Urinary bladder (tissue), 4 donors: ENCODE results near the gene PXMP2. TPM values are rescaled to one million over a fixed set of nuclear protein-coding genes. Genes with fewer than 3 reads are reported as not detected.

Experiments
- DNase-seq: peaks from one replicate; pipeline ENCODE4 v3.0.0-alpha.2; 2015; ENCODE audit errors: extremely low spot score
- H3K27ac ChIP-seq: one replicate; pipeline ENCODE4 v1.5.1; 2013; ENCODE audit warnings: low read depth, mild to moderate bottlenecking, moderate library complexity
- H3K36me3 ChIP-seq: one replicate; pipeline ENCODE4 v1.6.1; 2013; ENCODE audit warnings: mild to moderate bottlenecking, moderate library complexity; ENCODE audit not compliant: insufficient read depth
- H3K4me1 ChIP-seq: one replicate; pipeline ENCODE4 v1.6.1; 2013; ENCODE audit warnings: mild to moderate bottlenecking, moderate library complexity; ENCODE audit not compliant: insufficient read depth
- H3K4me3 ChIP-seq: one replicate; pipeline ENCODE4 v1.5.1; 2013; ENCODE audit warnings: low read depth, low read length
- WGBS: extraction: QIAGEN DNeasy Blood & Tissue Kit; methylation state at CpG from one replicate; pipeline ENCODE4 v1.1.7; 2013; 5-methylcytosine and 5-hydroxymethylcytosine counted together
- polyA plus RNA-seq: library from polyadenylated mRNA; stranded (reverse); fragments of 200-250 nt; gene quantifications from one replicate; pipeline ENCODE4 v1.2.3, GENCODE V29; 2013
- total RNA-seq: library from RNA; depleted of rRNA; stranded (reverse); fragments of >200 nt; gene quantifications from one replicate; pipeline ENCODE4 v1.2.3, GENCODE V29; 2014
- donor health status: healthy with polysubstance abuse.
- donor health status: healthy.

The PXMP2 gene
- total and polyA plus RNA-seq, 2 donors = 17.4 to 31.2 TPM

DNA sequence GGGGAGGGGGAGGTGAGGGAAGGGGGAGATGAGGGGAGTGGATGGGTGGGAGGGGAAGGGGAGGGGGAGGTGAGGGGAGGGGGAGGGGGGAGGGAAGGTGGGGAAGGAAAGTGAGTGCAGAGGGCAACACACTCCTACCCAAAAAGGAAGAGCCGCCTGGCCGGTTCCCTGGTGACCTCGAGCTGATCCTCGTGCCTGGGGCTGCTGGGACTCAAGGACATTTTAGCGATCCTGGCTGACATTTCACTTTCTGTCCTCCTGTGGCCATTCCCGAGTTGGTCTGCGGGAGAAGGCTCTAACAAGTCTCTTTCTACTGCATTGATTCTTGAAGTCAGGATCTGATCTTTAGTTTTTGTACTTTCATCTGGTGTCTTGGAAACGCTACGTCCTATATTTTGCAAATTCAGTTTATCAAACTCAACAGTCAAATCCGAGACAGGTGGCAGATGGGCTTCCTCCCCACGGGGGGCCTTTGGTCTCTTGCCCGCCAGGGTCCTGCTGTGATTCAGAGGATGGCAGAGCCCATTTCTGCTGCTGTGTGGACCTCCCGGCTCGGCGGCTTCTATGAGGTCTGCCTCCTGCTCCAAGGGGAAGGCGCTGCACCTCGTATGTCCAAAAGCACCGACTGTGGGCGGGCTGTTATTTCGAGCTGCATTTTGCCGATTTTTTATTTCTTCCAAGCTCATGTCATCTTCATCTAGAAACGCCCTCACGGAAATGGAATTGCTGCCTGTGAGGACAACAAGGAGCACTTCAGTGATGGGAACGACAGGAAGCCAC lies 42.3 kb downstream of the PXMP2 start:
- WGBS = 87% methylated on average over 24 of the region's 24 CpGs
- peaks cover 2% of the 10 kb centered on the region for H3K36me3 ChIP-seq

DNA sequence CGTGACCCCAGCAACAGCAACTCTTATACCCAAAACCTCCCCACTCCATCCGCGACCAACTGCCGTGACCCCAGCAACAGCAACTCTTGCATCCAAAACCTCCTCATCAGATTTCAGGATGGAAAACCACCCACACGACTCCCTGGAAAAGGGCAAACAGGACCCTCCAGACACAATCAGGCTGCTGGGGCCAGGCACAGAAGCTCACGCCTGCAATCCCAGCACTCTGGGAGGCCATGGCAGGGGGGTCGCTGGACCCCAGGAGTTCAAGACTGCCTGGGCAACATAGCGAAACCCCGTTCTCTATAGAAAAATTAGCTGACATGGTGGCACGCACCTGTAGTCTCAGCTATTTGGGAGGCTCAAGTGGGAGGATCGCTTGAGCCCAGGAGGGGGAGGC lies 43.0 kb downstream of the PXMP2 start:
- peaks cover 2% of the 10 kb centered on the region for H3K36me3 ChIP-seq
- H3K4me1 ChIP-seq = no peaks in the 10 kb centered on the region
- no peak overlapping the region for H3K27ac ChIP-seq
- no peak overlapping the region for H3K4me3 ChIP-seq
- DNase-seq = no peak
- 96% methylated on average over 11 of the region's 11 CpGs for WGBS

More for the DNA sequence above, 42.3 kb downstream of the PXMP2 start:
- Histone ChIP-seq H3K27ac (no peak overlapping the region), H3K4me1 (no peaks in the 10 kb centered on the region), H3K4me3 (no peak overlapping the region)
- DNase-seq = no peak

DNA sequence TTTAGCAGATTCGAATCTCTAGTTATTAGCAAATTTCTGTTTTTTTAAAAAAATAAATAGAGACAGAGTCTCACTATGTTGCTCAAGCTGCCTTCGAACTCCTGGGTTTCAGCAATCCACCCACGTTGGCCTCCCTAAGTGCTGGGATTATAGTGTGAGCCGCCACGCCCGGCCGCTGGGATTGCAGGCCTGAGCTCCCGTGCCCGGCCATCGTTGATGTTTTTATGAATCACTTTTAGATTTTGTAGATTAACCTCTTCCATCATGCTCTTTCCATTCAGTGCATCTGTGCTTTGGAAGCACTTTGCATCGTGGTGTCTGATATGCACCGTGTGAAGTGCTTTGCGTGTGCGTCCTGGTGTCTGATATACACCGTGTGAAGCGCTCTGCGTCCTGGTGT lies 44.2 kb downstream of the PXMP2 start:
- Histone ChIP-seq H3K4me3 (no peak overlapping the region), H3K36me3 (no peaks in the 10 kb centered on the region), H3K27ac (no peak overlapping the region), H3K4me1 (no peaks in the 10 kb centered on the region)
- DNase-seq = no peak
- WGBS = 85% methylated on average over 17 of the region's 17 CpGs

DNA sequence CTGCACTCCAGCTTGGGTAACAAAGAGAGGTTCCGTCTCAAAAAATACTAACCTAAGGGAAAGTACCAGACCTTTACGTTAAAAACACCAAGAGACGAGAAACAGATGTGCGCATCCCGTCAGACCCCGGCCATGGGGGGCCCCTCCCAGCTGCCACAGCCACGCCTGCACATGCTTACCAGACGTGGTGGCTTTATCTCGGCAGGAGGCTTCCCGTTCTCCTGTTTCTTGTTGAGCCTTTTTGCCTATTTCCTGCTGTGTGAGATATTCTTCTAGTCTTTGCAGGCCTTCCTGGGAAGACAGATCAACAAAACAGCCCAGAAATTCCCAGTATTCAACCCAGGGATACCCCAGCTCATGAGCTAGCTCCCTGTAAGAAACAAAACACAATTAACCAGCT lies 46.8 kb downstream of the PXMP2 start:
- 59% methylated on average over 10 of the region's 10 CpGs for WGBS
- no peaks in the 10 kb centered on the region for H3K4me1 ChIP-seq
- H3K36me3 ChIP-seq = no peaks in the 10 kb centered on the region
- no peak for DNase-seq
- no peak overlapping the region for H3K4me3 ChIP-seq
- no peak overlapping the region for H3K27ac ChIP-seq

DNA sequence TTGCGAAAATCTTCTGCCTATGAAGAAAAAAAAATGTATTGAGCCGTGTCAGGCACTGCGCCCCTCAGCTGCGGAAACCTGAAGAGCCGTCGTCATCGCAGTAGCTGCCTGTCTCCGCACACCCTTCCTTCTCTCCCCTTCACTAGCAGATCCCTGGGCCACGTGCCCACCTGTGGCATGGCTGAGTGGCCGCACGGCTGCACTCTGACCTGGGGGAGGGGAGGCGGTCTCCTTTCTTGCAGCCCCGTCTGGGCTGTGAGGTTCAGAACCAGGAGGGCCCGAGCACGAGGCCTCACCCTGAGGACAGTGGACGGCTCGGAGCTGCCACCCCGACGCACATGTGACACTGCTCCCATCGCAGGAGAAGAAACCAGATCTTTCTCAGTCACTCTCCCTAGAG lies 48.1 kb downstream of the PXMP2 start:
- no peak overlapping the region for H3K4me3 ChIP-seq
- H3K27ac ChIP-seq = no peak overlapping the region
- 93% methylated on average over 20 of the region's 20 CpGs for WGBS
- H3K36me3 ChIP-seq = no peaks in the 10 kb centered on the region
- DNase-seq = no peak
- no peaks in the 10 kb centered on the region for H3K4me1 ChIP-seq

DNA sequence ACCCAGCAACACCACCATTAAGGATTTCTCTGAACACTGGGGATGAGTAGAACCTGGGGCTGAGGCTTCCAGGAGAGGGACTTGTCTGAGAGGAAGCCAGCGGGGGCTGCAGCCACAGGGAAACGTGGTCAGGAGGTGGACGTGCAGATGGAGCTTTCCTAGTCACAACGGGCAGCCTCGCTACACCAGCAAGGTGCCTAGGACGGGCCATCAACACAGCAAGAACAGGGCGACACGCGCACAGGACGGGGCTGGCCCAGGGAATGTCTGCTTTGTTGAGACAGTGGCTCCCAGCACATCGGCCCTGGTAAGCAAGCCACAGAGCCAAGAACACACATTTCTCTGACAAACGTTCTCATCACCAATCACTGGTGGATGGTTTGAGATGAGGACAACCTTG lies 49.0 kb downstream of the PXMP2 start:
- H3K36me3 ChIP-seq = no peaks in the 10 kb centered on the region
- H3K4me1 ChIP-seq = no peaks in the 10 kb centered on the region
- no peak overlapping the region for H3K4me3 ChIP-seq
- 92% methylated on average over 12 of the region's 12 CpGs for WGBS
- H3K27ac ChIP-seq = no peak overlapping the region
- no peak for DNase-seq

DNA sequence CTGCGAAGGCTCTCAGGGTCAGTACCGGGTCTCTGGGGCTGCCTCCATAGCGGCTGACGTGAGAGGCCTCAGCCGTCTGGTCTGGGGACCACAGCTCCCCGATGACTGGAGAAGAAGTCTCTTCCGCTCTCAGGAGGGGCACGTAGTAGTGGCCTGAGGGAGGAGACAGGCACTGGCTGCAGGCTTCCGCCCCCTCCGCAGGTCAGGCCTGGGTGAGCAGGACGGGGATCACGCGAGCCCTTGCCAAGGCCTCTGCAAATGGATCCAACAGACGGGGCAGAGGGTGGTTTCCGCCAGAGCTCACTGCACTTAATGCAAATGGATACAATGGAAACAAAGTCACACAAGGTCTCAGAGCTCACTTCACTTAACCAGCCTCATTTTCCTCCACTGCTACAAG lies 49.5 kb downstream of the PXMP2 start:
- 93% methylated on average over 15 of the region's 15 CpGs for WGBS
- no peak for DNase-seq
- H3K36me3 ChIP-seq = no peaks in the 10 kb centered on the region
- no peak overlapping the region for H3K27ac ChIP-seq
- no peak overlapping the region for H3K4me3 ChIP-seq
- no peaks in the 10 kb centered on the region for H3K4me1 ChIP-seq

DNA sequence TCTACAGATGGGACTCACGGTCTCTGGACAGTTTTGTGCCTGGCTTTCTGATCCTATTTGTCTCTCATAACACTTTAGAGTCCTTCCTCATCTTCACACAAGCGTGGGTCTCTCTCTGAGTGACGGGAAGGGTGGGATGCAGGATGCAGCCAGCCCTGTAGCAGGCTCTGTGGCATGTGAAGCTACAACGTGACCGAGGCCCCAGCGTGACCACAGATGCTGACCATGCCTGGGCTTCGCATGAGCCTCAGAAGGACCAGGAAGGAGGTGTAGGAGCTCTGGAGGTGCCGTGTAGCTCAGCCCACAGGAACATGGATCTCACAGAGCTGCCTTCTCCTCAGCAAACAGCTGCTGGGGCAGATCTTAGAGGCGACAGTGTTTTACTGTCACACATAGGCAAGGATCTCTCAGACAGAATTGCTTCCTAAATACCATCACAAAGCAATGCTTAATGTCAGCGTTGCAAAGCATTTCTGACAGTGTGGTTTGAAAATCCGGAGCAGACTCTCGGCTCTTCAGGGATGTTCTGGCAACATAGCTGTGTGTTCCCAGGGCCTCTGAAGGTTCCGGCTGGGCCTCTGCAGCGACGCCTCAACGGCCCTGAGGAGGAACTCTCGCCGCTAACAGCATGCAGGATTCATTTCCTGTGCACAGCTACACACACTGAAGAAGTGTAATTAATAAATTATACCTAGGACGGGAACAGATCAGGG lies 52.4 kb downstream of the PXMP2 start:
- no peaks in the 10 kb centered on the region for H3K36me3 ChIP-seq
- H3K27ac ChIP-seq = no peak overlapping the region
- H3K4me1 ChIP-seq = no peaks in the 10 kb centered on the region
- no peak overlapping the region for H3K4me3 ChIP-seq
- no peak for DNase-seq
- WGBS = 88% methylated on average over 19 of the region's 19 CpGs

DNA sequence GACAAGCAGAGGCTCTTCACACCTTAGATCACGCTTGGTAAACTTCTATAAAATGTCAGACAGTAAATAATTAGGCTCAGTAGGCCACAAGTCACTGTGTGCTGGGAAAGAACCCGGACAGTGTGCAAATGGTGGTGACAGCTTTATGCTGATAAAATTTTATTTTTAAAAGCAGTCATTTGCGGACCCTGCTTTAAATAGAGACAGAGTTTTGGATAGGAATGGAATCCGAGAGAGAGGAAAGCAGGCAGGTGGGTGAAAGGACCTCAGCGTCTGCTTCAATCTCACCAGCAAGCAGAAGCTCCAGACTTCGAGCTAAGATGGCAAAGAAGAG lies 52.9 kb downstream of the PXMP2 start:
- Histone ChIP-seq H3K36me3 (peaks cover 2% of the 10 kb centered on the region), H3K27ac (no peak overlapping the region), H3K4me1 (no peaks in the 10 kb centered on the region), H3K4me3 (no peak overlapping the region)
- DNase-seq = no peak
- WGBS = 86% methylated on average over 6 of the region's 6 CpGs

DNA sequence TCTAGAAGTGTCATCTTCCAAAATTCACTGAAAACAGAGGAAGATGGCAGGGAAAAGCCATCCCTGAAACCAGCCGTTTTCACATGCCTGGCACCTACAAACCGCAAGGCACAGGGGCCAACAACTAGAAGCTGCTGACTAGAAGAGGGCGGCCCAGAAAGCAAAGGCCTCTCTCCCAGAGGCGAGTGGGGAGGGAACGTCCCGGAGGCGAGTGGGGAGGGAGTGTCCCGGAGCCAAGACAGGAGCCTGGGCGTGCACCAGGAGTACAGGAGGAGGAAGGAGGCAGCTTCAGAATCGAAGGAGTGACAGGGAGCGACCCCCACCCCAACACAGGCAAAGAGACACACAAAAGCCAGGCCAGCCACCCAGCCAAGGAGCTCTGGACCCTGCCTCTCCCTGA lies 53.3 kb downstream of the PXMP2 start:
- no peaks in the 10 kb centered on the region for H3K4me1 ChIP-seq
- H3K36me3 ChIP-seq = peaks cover 2% of the 10 kb centered on the region
- no peak for DNase-seq
- H3K4me3 ChIP-seq = no peak overlapping the region
- WGBS = 92% methylated on average over 11 of the region's 11 CpGs
- no peak overlapping the region for H3K27ac ChIP-seq

DNA sequence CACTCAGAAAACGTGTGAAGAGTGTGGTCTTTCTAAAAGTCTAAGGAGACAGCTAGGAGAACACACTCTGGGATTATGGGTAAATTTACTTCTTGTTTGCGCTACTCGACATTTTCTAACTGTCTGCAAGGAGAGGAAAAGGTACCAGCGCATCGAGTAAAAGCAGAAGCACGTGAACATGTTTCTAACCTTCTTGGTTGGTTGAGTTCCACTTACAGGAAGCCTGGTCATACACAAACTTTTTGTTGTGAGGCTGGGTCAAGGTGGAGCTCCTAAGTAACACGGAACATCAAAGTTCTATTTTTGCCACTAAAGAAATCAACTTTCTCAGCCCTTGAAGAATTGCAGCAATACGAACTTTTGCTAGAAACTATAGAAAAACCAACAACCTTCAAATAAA lies 54.2 kb downstream of the PXMP2 start:
- H3K4me3 ChIP-seq = no peak overlapping the region
- peaks cover 3% of the 10 kb centered on the region for H3K36me3 ChIP-seq
- no peak for DNase-seq
- H3K4me1 ChIP-seq = no peaks in the 10 kb centered on the region
- 89% methylated on average over 8 of the region's 8 CpGs for WGBS
- H3K27ac ChIP-seq = no peak overlapping the region

DNA sequence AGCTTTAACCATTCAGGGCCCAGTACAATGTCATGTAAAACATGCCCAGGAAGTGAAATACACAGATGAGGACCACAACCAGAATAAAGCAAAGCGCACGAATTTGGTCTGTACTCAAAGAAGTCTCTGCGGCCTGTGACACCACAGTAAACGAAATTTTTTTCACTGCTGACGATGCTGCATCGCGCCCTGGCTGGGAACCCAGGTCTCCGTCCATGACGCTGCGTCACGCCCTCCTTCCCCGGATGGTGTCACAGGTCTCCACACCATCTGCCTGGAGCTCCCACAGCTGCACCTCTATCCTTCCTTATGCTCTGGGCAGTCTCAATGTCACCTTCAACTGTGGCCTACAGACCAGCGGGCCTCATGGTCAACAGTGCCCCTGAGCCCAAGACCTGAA lies 56.4 kb downstream of the PXMP2 start:
- no peak for DNase-seq
- H3K27ac ChIP-seq = no peak overlapping the region
- no peak overlapping the region for H3K4me3 ChIP-seq
- peaks cover 5% of the 10 kb centered on the region for H3K36me3 ChIP-seq
- H3K4me1 ChIP-seq = no peaks in the 10 kb centered on the region
- WGBS = 88% methylated on average over 13 of the region's 13 CpGs

DNA sequence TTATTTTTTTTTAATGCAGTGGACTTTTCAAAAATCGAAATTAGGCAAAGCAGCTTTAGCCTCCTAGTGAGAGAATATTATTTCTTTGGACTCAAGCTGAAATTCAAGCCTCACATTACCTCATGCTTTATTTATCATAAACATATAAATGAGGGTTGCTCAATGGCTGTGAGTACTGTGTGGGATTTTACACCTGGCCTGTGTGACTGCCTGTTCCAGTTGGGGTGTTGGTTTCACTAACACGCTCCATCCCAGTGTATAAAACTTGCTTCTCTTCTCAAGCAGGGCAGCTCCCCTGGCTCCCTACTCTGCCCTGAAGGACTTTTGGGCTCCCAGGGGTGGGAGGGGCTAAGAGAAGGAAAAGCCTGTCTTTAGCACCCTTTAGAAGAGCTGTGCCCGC lies 59.2 kb downstream of the PXMP2 start:
- 92% methylated on average over 3 of the region's 3 CpGs for WGBS
- H3K36me3 ChIP-seq = peaks cover 8% of the 10 kb centered on the region
- H3K27ac ChIP-seq = no peak overlapping the region
- no peak overlapping the region for H3K4me3 ChIP-seq
- H3K4me1 ChIP-seq = no peaks in the 10 kb centered on the region
- DNase-seq = no peak

DNA sequence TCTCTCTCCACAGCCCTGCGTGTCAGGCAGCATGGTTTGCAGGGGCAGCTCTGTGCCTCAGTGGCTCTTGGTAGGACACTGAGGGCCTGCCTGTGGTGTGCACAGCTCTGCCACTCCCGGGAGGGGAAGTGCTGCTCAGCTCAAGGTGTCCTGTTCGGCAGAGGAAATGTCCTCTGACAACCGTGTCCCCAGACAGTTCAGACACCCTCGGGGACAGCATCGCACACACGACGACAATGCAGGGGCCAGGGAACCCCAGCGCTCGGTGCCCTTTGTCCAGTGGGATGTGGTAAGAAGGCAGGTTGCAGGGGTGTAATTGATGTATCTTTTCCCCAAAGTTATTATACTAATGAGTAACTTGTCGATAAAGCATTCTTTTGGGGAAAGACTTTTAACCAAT lies 60.0 kb downstream of the PXMP2 start:
- H3K27ac ChIP-seq = no peak overlapping the region
- H3K36me3 ChIP-seq = peaks cover 8% of the 10 kb centered on the region
- H3K4me3 ChIP-seq = no peak overlapping the region
- H3K4me1 ChIP-seq = no peaks in the 10 kb centered on the region
- no peak for DNase-seq
- WGBS = 95% methylated on average over 11 of the region's 11 CpGs
